Stimulated activated CD8-positive, alpha-beta memory T cell treated with anti-CD3 and anti-CD28 coated beads, Interleukin-2, amount 100 ng/mL, for 1 hour (primary cell): ENCODE results near the gene SPINK2.

ENCODE experiments used
- DNase-seq, 2 donors: peaks; one replicate each; pipeline ENCODE4 v3.0.0-alpha.2; 2020; ENCODE audit warnings: low read depth in 2 of 2

SPINK2 gene

GRCh38 chr4:56799824-56800756, 21.4 kb downstream of the SPINK2 start:
- peak; percentile 66 for DNase-seq

GRCh38 chr4:56799161-56799759, 22.2 kb downstream of the SPINK2 start:
- DNase-seq: no peak

GRCh38 chr4:56796211-56796610, 25.3 kb downstream of the SPINK2 start:
- no peak for DNase-seq

- no peak for DNase-seq
Observed at GRCh38 chr4:56791316-56791715, 30.2 kb downstream of the SPINK2 start.

- DNase-seq: no peak
Observed at GRCh38 chr4:56790691-56791091, 30.8 kb downstream of the SPINK2 start.

GRCh38 chr4:56788081-56788480, 33.4 kb downstream of the SPINK2 start:
- no peak for DNase-seq

GRCh38 chr4:56787380-56787779, 34.1 kb downstream of the SPINK2 start:
- DNase-seq: no peak

- no peak for DNase-seq
Observed at GRCh38 chr4:56786955-56787354, 34.5 kb downstream of the SPINK2 start.

GRCh38 chr4:56783986-56784385, 37.5 kb downstream of the SPINK2 start:
- DNase-seq: no peak

GRCh38 chr4:56782019-56782418, 39.5 kb downstream of the SPINK2 start:
- DNase-seq: no peak

- no peak for DNase-seq
Observed at GRCh38 chr4:56773346-56773745, 48.2 kb downstream of the SPINK2 start.

- no peak for DNase-seq
Observed at GRCh38 chr4:56772134-56772533, 49.4 kb downstream of the SPINK2 start.

- no peak for DNase-seq
Observed at GRCh38 chr4:56768763-56769162, 52.7 kb downstream of the SPINK2 start.

GRCh38 chr4:56768316-56768715, 53.2 kb downstream of the SPINK2 start:
- no peak for DNase-seq

GRCh38 chr4:56767567-56767966, 53.9 kb downstream of the SPINK2 start:
- DNase-seq: no peak

GRCh38 chr4:56764775-56765174, 56.7 kb downstream of the SPINK2 start:
- no peak for DNase-seq

GRCh38 chr4:56764223-56764622, 57.3 kb downstream of the SPINK2 start:
- DNase-seq: no peak

- DNase-seq: no peak
Observed at GRCh38 chr4:56762484-56763250, 58.8 kb downstream of the SPINK2 start.

- no peak for DNase-seq
Observed at GRCh38 chr4:56760183-56760582, 61.3 kb downstream of the SPINK2 start.
